ENCODE results near the gene GPR108. TPM values are rescaled to one million over a fixed set of nuclear protein-coding genes. Genes with fewer than 3 reads are reported as not detected.

The GPR108 gene
- total and polyA plus RNA-seq, 2 of the 8 experiments (the other 6 are each of a cell fraction or from before 2014, with no cell fraction given) = 34.9 to 46.0 TPM

- TF ChIP-seq KDM1A (IDR thresholded peaks at IDR 0.05; ENCODE audit: borderline replicate concordance, low read length) (no peak), SAP30 (IDR thresholded peaks at IDR 0.05; ENCODE audit: insufficient read depth, insufficient replicate concordance, low read length) (no peak)
- TF ChIP-seq, protein P1, sequence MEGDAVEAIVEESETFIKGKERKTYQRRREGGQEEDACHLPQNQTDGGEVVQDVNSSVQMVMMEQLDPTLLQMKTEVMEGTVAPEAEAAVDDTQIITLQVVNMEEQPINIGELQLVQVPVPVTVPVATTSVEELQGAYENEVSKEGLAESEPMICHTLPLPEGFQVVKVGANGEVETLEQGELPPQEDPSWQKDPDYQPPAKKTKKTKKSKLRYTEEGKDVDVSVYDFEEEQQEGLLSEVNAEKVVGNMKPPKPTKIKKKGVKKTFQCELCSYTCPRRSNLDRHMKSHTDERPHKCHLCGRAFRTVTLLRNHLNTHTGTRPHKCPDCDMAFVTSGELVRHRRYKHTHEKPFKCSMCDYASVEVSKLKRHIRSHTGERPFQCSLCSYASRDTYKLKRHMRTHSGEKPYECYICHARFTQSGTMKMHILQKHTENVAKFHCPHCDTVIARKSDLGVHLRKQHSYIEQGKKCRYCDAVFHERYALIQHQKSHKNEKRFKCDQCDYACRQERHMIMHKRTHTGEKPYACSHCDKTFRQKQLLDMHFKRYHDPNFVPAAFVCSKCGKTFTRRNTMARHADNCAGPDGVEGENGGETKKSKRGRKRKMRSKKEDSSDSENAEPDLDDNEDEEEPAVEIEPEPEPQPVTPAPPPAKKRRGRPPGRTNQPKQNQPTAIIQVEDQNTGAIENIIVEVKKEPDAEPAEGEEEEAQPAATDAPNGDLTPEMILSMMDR (IDR thresholded peaks at IDR 0.05; ENCODE audit: control extremely low read depth in 1 of 3, insufficient read depth in 1 of 3, low read depth in 1 of 3, low read length in 3 of 3) = peak; percentile 42 to 72 (median 59)
- TF ChIP-seq, protein P2, sequence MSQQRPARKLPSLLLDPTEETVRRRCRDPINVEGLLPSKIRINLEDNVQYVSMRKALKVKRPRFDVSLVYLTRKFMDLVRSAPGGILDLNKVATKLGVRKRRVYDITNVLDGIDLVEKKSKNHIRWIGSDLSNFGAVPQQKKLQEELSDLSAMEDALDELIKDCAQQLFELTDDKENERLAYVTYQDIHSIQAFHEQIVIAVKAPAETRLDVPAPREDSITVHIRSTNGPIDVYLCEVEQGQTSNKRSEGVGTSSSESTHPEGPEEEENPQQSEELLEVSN (IDR thresholded peaks at IDR 0.05) = peak; percentile 55; the same call in 1 of the 2 replicates
These were observed 1.0 kb downstream of the GPR108 start (continued) for GRCh38 chr19:6736169-6736916.
